GM21723 (cell line): ENCODE data around the gene HBS1L.

Source experiments
- ATAC-seq: cut with Tn5 transposase; IDR thresholded peaks from one replicate; pipeline ENCODE4 v1.9.1; 2021; ENCODE audit warnings: mild to moderate bottlenecking, moderate library complexity; ENCODE audit not compliant: unreplicated experiment

HBS1L gene

GRCh38 chr6:134954272-134955000 is 100.2 kb downstream of the HBS1L start:
- no peak for ATAC-seq

- ATAC-seq, result no peak
Observed at GRCh38 chr6:134951494-134952263, 102.9 kb downstream of the HBS1L start.

- no peak for ATAC-seq
Observed at GRCh38 chr6:134950482-134950881, 104.1 kb downstream of the HBS1L start.

- no peak for ATAC-seq
Observed at GRCh38 chr6:134949927-134950326, 104.7 kb downstream of the HBS1L start, which contains the start of gene ALDH8A1. TSS of gene ALDH8A1 (minus strand) at chr6:134950101. CDS start at chr6:134950053, 48 bp downstream.

GRCh38 chr6:134948691-134949090 is 105.9 kb downstream of the HBS1L start:
- no peak for ATAC-seq

GRCh38 chr6:134948142-134948541 is 106.5 kb downstream of the HBS1L start:
- ATAC-seq, result no peak

GRCh38 chr6:134945045-134945444 is 109.6 kb downstream of the HBS1L start:
- ATAC-seq, result no peak

- ATAC-seq, result no peak
Observed at GRCh38 chr6:134943522-134944111, 111.0 kb downstream of the HBS1L start.

- no peak for ATAC-seq
Observed at GRCh38 chr6:134938896-134939295, 115.7 kb downstream of the HBS1L start.

GRCh38 chr6:134937426-134937825 is 117.2 kb downstream of the HBS1L start:
- no peak for ATAC-seq

- ATAC-seq, result no peak
Observed at GRCh38 chr6:134936931-134937330, 117.7 kb downstream of the HBS1L start.

GRCh38 chr6:134936476-134936875 is 118.1 kb downstream of the HBS1L start:
- no peak for ATAC-seq

- ATAC-seq, result no peak
Observed at GRCh38 chr6:134934793-134935485, 119.7 kb downstream of the HBS1L start.

GRCh38 chr6:134932535-134933470 is 121.8 kb downstream of the HBS1L start:
- no peak for ATAC-seq

GRCh38 chr6:134932098-134932497 is 122.5 kb downstream of the HBS1L start:
- no peak for ATAC-seq

GRCh38 chr6:134930463-134930862 is 124.2 kb downstream of the HBS1L start:
- no peak for ATAC-seq

- no peak for ATAC-seq
Observed at GRCh38 chr6:134928151-134928900, 126.3 kb downstream of the HBS1L start.

GRCh38 chr6:134925800-134926199 is 128.8 kb downstream of the HBS1L start:
- no peak for ATAC-seq

- no peak for ATAC-seq
Observed at GRCh38 chr6:134921721-134922261, 132.8 kb downstream of the HBS1L start.
